Activated T-cell treated with anti-CD3 and anti-CD28 coated beads, Interleukin-2, amount 50 U/mL, for 1 hour (primary cell): Measurements from ENCODE around the gene CDHR2.

Experiments used
- DNase-seq: peaks from one replicate; pipeline ENCODE4 v3.0.0-alpha.2; 2020

CDHR2 gene

GRCh38 chr5:176644878-176645670, 95.9 kb downstream of the CDHR2 start:
- no peak for DNase-seq
